Choroid plexus epithelial cell (primary cell): ENCODE measurements around the gene ARL14EPL.
A peak's percentile ranks its signal among the peaks of the same experiment; 100 is the strongest.
"Not testable (repeated sequence)": the region's sequence is repeated elsewhere in the genome, so short reads cannot be mapped to it uniquely, and the experiment has no call there.

ENCODE experiments used
- DNase-seq: peaks from one replicate; pipeline ENCODE4 v3.0.0-alpha.2; 2010; ENCODE audit warnings: low read depth
- H3K4me3 ChIP-seq: 2 replicates; pipeline ENCODE4 v1.5.1; 2011; ENCODE audit warnings: low read depth, mild to moderate bottlenecking, control low read depth, low read length, moderate library complexity
- TF ChIP-seq, protein P1 (sequence below): conservative IDR thresholded peaks from 2 replicates; pipeline ENCODE4 v1.5.1; 2011; ENCODE audit warnings: low read depth, mild to moderate bottlenecking, control low read depth, inconsistent platforms, low read length, moderate library complexity

ARL14EPL gene

DNA sequence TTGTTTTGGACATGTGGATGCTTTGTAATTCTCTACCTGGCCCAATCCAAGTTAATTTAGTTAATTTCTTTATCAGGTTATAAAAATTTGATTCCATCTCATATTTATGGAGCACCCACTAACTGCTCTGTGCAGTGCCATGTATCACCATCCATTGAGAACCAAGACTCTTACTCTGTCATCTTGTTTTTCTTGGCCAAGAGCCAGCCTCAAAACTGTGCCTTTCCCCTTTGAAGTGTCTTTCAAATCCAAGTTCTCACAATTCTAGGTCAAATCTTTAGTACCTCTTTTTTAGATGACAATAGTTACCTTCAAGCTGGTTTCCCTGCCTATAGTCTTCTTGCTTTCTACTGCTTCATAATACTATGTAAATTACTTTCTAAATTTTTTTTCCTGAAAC, 55.8 kb downstream of the ARL14EPL start:
- TF ChIP-seq, protein P1, sequence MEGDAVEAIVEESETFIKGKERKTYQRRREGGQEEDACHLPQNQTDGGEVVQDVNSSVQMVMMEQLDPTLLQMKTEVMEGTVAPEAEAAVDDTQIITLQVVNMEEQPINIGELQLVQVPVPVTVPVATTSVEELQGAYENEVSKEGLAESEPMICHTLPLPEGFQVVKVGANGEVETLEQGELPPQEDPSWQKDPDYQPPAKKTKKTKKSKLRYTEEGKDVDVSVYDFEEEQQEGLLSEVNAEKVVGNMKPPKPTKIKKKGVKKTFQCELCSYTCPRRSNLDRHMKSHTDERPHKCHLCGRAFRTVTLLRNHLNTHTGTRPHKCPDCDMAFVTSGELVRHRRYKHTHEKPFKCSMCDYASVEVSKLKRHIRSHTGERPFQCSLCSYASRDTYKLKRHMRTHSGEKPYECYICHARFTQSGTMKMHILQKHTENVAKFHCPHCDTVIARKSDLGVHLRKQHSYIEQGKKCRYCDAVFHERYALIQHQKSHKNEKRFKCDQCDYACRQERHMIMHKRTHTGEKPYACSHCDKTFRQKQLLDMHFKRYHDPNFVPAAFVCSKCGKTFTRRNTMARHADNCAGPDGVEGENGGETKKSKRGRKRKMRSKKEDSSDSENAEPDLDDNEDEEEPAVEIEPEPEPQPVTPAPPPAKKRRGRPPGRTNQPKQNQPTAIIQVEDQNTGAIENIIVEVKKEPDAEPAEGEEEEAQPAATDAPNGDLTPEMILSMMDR: no peak
- no peak for DNase-seq
- no peak overlapping the region for H3K4me3 ChIP-seq

DNA sequence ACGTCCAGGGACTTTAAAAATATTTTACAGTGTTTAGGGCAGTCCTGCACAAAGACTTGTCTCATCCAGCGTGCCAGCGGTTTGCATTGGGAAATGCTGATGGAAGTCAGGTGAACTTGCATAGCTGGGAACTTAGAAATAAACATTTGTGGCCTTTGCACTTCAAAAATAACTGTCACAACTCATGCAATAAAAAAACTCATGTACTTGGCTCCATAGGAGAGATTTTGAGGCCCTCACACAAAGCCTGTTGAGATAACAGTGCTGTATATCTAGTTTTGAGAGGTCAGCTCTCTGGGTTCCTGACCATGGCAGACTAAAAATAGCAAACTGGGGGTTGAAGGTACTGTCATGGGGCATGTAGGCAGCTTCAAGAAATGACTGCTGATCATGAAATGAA, 58.0 kb downstream of the ARL14EPL start:
- no peak overlapping the region for H3K4me3 ChIP-seq
- TF ChIP-seq, protein P1: no peak
- peak; percentile 10 for DNase-seq

DNA sequence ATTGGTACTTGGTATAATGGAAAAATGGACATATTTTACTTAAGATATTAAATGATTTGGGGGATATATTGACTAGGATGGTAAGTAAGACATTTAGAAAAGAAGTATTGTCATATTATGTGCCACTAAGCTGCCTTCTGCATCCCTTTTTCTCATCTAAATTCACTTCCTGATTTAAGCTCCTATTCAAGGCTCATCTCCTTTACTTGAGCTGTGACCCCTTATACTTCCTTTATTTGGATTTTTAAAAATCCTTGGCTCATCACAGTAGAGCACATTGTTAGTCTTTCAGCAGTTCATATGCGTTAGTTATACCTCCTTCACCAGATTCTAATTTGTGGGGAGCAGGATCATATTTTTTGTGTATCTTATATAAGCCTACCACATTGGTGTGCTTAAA, 59.1 kb downstream of the ARL14EPL start:
- TF ChIP-seq, protein P1: no peak
- DNase-seq: no peak
- H3K4me3 ChIP-seq: no peak overlapping the region

DNA sequence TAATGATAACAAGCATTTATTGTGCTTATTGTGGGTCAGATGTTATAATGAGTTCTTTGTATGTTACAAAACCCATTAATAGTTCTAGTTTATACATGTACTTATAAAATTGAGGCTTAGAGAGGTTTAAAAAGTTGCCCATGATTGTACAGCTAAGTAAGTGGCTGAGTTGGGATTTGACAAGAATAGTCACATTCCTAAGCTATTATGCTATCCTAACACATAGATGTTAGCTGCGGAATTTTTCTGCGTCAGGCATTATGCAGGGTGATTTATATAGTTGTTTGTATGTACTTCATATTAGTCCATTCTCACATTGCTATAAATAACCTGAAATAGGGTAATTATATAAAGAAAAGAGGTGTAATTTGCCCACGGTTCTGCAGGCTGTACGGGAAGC, 65.0 kb downstream of the ARL14EPL start:
- peak; percentile 8 for DNase-seq
- TF ChIP-seq, protein P1: no peak
- H3K4me3 ChIP-seq: no peak overlapping the region

DNA sequence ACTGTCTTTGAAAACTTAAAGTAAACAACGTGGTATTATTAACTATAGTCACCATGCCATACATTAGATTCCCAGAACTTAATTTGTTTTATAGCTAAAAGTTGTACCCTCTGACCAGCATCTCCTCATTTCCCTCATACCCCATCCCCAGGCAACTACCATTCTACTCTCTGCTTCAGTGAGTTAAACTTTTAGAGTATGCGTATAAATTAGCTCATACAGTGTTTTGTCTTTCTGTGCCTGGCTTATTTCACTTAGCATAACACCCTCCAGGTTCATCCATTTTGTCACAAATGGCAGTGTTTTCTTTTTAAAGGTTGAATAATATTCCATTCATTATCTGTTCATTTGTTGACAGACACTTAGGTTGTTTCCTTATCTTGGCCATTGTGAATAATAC, 66.7 kb downstream of the ARL14EPL start:
- TF ChIP-seq, protein P1: no peak
- no peak overlapping the region for H3K4me3 ChIP-seq
- DNase-seq: no peak

DNA sequence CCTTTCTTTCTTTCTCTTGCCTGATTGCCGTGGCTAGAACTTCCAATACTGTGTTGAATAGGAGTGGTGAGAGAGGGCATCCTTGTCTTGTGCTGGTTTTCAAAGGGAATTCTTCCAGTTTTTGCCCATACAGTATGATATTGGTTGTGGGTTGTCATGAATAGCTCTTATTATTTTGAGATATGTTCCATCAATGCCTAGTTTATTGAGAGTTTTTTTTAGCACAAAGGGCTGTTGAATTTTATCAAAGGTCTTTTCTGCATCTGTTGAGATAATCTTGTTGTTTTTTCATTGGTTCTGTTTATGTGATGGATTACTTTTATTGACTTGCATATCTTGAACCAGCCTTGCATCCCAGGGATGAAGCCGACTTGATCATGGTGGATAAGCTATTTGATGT, 72.7 kb downstream of the ARL14EPL start:
- H3K4me3 ChIP-seq, DNase-seq: not testable (repeated sequence)
